ENCODE results near the gene CNTN1.

GRCh38 chr12:40794087-40794486 is 101.8 kb downstream of the CNTN1 start:
- TF ChIP-seq, protein P1, sequence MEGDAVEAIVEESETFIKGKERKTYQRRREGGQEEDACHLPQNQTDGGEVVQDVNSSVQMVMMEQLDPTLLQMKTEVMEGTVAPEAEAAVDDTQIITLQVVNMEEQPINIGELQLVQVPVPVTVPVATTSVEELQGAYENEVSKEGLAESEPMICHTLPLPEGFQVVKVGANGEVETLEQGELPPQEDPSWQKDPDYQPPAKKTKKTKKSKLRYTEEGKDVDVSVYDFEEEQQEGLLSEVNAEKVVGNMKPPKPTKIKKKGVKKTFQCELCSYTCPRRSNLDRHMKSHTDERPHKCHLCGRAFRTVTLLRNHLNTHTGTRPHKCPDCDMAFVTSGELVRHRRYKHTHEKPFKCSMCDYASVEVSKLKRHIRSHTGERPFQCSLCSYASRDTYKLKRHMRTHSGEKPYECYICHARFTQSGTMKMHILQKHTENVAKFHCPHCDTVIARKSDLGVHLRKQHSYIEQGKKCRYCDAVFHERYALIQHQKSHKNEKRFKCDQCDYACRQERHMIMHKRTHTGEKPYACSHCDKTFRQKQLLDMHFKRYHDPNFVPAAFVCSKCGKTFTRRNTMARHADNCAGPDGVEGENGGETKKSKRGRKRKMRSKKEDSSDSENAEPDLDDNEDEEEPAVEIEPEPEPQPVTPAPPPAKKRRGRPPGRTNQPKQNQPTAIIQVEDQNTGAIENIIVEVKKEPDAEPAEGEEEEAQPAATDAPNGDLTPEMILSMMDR (IDR thresholded peaks at IDR 0.05) = no peak
- TF ChIP-seq POLR2A (IDR thresholded peaks at IDR 0.05) = no peak

All from lower leg skin (tissue), 3 donors.